ENCODE results near the gene SYNM. TPM values are rescaled to one million over a fixed set of nuclear protein-coding genes. Genes with fewer than 3 reads are reported as not detected.

Gene SYNM
- total and polyA plus RNA-seq, 2 of the 8 experiments (the other 6 are each of a cell fraction or from before 2014, with no cell fraction given) = 0.89 to 2.0 TPM

DNA sequence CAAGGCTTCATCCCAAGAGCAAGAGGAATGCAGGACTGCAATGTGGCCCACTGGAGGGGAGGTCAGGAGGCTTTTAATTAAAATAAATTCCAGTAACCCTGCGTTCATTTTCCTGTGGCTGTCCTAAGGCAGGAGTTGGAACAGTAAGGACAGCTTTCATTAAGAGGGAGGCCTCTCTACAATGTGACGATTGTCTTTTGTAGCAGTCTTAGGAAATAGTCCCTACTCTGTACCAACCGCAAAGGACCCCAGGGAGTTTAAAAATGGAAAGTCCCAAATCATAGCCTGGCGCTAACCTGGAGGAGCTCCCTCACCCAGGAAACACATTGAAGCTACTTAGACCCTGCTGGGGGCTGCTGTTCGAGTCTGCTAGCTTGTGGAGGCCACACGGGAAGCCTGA is 62.8 kb downstream of the SYNM start:
- Histone ChIP-seq H4K8ac (ENCODE audit: extremely low read depth, insufficient read depth, low read length) (no peak overlapping the region), H3K4me1 (replicated peaks in 1 of 4; ENCODE audit: control insufficient read depth in 3 of 4, insufficient read depth in 4 of 4, low read length in 3 of 4) (no peaks in the 10 kb centered on the region), H3K9ac (replicated peaks in 1 of 4; ENCODE audit: extremely low read depth in 1 of 4, low read depth in 3 of 4, low read length in 3 of 4) (no peak overlapping the region), H3K4me2 (ENCODE audit: insufficient read depth in 1 of 2, low read depth in 2 of 2, low read length in 2 of 2) (no peak overlapping the region), H4K91ac (replicated peaks; ENCODE audit: insufficient read length, low read length) (no peak overlapping the region), H2AFZ (ENCODE audit: low read length) (no peak overlapping the region), H4K20me1 (replicated peaks in 1 of 2; ENCODE audit: control insufficient read depth in 1 of 2, insufficient read depth in 2 of 2, low read length in 2 of 2) (no peaks in the 10 kb centered on the region), H3K4ac (replicated peaks; ENCODE audit: insufficient read length, low read depth, low read length) (no peak overlapping the region), H2BK5ac (ENCODE audit: low read depth, low read length) (no peak overlapping the region), H3K27ac (ENCODE audit: low read depth, low read length) (no peak overlapping the region), H3K18ac (ENCODE audit: extremely low read depth, low read length) (no peak overlapping the region), H3K27me3 (replicated peaks in 1 of 4; ENCODE audit: control insufficient read depth in 3 of 4, extremely low read depth in 1 of 4, insufficient read depth in 3 of 4, low read length in 3 of 4) (no peaks in the 10 kb centered on the region), H3K23me2 (ENCODE audit: low read depth, low read length) (no peaks in the 10 kb centered on the region), H2AK5ac (ENCODE audit: low read depth, low read length) (no peak overlapping the region), H3K79me1 (ENCODE audit: low read depth, low read length) (no peaks in the 10 kb centered on the region), H2BK120ac (replicated peaks; ENCODE audit: low read depth, low read length) (no peak overlapping the region), H4K5ac (ENCODE audit: insufficient read length, low read depth, low read length) (no peak overlapping the region), H3K4me3 (ENCODE audit: extremely low read depth in 1 of 4, insufficient read depth in 2 of 4, low read depth in 3 of 4, low read length in 4 of 4) (no peak overlapping the region), H2BK15ac (ENCODE audit: low read length) (no peak overlapping the region), H3K79me2 (ENCODE audit: control insufficient read depth in 1 of 2, insufficient read depth in 2 of 2, low read length in 2 of 2) (no peaks in the 10 kb centered on the region), H3K23ac (ENCODE audit: insufficient read length) (no peak overlapping the region), H3K36me3 (ENCODE audit: control insufficient read depth in 2 of 4, insufficient read depth in 4 of 4, low read length in 3 of 4) (peaks cover 0 to 2% (median 0%) of the 10 kb centered on the region in 4 experiments; a peak in 4 of 8 replicates), H3K14ac (ENCODE audit: insufficient read length) (no peak overlapping the region), H2BK20ac (ENCODE audit: low read length) (no peak overlapping the region), H3K56ac (replicated peaks; ENCODE audit: insufficient read length, low read depth, low read length) (no peak overlapping the region), H3K9me3 (ENCODE audit: insufficient read depth in 2 of 2, low read depth in 1 of 2, low read length in 1 of 2) (no peaks in the 10 kb centered on the region), H2BK12ac (ENCODE audit: low read depth, low read length) (no peak overlapping the region)
- TF ChIP-seq SUZ12 (IDR thresholded peaks at IDR 0.05; ENCODE audit: low read length) (no peak), MAFK (IDR thresholded peaks at IDR 0.05; ENCODE audit: low read depth, low read length) (no peak), KDM1A (IDR thresholded peaks at IDR 0.05; ENCODE audit: borderline replicate concordance, low read length) (no peak), SP4 (IDR thresholded peaks at IDR 0.05; ENCODE audit: low read length) (no peak), CTCF (IDR thresholded peaks at IDR 0.05; ENCODE audit: control extremely low read depth in 1 of 3, insufficient read depth in 1 of 3, low read depth in 1 of 3, low read length in 3 of 3) (no peak), PHF8 (conservative IDR thresholded peaks at IDR 0.05; ENCODE audit: low read depth, low read length) (no peak), NANOG (IDR thresholded peaks at IDR 0.05; ENCODE audit: insufficient read depth, low read depth, low read length, poor library complexity, severe bottlenecking) (no peak), ASH2L (IDR thresholded peaks at IDR 0.05; ENCODE audit: low read length) (no peak), MAX (IDR thresholded peaks at IDR 0.05) (no peak)
- TF ChIP-seq, protein P1, sequence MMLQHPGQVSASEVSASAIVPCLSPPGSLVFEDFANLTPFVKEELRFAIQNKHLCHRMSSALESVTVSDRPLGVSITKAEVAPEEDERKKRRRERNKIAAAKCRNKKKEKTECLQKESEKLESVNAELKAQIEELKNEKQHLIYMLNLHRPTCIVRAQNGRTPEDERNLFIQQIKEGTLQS (IDR thresholded peaks at IDR 0.05; ENCODE audit: insufficient read depth, low read depth, low read length) = no peak
- WGBS, 2 experiments (ENCODE audit: extremely low coverage in 1 of 2, insufficient coverage in 1 of 2, insufficient read length in 1 of 2, insufficient replicate concordance in 2 of 2, low coverage in 1 of 2, low lambda C conversion rate in 2 of 2, missing lambda C conversion rate in 1 of 2) = 79% methylated on average over 6 of the region's 6 CpGs; no CpG with 5 or more reads in 1 of the 2 experiments
- POLR2A ChIA-PET (ENCODE audit: partially characterized antibody) = no interaction called here
- CTCF ChIA-PET (ENCODE audit: partially characterized antibody) = interaction anchor here (0.7 to 1.5 kb wide), 5 partner anchors 14 to 67 kb away, joined by 3 to 4 read pairs (median 3); no protein-coding TSS in a partner anchor
- no peak for FAIRE-seq
- no peak for DNase-seq (ENCODE audit: low read depth in 1 of 2, low spot score in 2 of 2)
